Measurements from ENCODE around the gene PCGF1.
"Not testable (repeated sequence)": the region's sequence is repeated elsewhere in the genome, so short reads cannot be mapped to it uniquely, and the experiment has no call there.

Gene PCGF1

DNA sequence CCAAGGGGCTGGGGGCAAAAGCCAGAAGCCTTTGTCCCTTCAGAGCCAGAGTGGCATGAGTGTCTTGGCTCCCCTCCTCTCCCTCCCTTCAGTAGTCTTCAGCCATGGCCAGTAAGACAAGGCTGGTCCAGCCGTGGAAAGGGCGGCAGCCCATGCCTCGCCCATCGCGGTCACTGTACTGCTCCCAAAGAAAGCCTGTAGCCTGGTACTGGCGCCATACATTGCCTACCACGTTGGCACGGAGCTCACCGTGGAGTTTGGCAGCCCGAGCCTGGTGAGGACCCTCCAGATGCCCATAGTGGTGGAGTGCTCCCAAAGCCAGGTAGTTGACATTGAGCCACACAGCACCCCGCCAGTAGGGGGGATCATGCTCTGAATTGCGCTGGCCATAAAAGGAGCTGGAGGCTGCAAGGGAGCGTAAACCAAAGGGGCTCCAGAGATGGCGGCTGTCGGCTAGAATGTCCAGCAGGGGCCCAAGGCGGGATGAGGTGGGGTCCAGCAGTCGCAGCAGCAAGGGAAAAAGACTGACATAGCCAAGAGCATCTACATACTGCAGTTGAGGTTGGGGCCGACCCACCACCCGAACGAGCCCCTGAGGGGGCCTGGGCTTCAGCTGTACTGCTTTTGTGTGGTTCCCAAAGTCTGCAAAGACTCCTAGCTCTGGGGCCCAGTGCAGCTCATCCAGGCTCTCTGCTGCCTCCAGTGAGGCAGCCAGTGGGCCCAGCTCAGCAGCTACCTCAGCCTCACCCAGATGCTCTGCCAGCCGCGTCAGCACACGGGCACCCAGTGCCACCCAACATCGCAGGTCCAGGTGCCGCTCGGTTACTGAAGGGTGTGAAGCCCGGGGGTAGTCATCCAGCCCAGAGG lies 46.1 kb downstream of the PCGF1 start:
- TF ChIP-seq CTCF (IDR thresholded peaks at IDR 0.05; ENCODE audit: borderline replicate concordance, insufficient read depth, low read depth, low read length) = peak; percentile 45; the same call in 1 of the 2 replicates
- H3K4me3 ChIP-seq (ENCODE audit: low read depth, low read length) = no peak overlapping the region

- not testable (repeated sequence) for H3K4me3 ChIP-seq (ENCODE audit: low read depth, low read length)
These were observed 47.3 kb downstream of the PCGF1 start for GRCh38 chr2:74460187-74460586.

- H3K4me3 ChIP-seq (ENCODE audit: low read depth, low read length) = peak overlapping the region; percentile 13
These were observed 47.9 kb downstream of the PCGF1 start for GRCh38 chr2:74459503-74460118.

DNA sequence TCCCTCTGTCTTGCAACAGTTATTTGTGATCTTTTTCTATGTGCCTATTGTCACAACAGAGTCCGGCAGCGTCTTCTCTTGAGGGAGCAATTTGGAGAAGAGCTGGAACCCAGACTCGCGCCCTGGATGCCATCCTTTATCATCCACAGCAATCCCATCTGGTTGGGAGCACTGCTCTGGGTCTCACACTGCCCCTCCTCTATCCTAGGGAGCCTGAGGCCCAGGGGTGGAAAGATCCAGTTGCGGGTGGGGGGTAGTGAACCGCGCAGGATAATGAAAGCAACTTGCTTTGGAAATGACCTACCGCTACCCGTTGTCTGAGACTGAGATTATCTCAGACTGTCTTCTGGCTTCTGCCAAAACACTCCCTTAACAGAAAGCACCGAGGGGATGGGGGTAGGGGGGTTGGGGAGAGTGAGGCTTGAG lies 48.5 kb downstream of the PCGF1 start:
- TF ChIP-seq CTCF (IDR thresholded peaks at IDR 0.05; ENCODE audit: borderline replicate concordance, insufficient read depth, low read depth, low read length) = no peak
- H3K4me3 ChIP-seq (ENCODE audit: low read depth, low read length) = peak overlapping the region; percentile 57

DNA sequence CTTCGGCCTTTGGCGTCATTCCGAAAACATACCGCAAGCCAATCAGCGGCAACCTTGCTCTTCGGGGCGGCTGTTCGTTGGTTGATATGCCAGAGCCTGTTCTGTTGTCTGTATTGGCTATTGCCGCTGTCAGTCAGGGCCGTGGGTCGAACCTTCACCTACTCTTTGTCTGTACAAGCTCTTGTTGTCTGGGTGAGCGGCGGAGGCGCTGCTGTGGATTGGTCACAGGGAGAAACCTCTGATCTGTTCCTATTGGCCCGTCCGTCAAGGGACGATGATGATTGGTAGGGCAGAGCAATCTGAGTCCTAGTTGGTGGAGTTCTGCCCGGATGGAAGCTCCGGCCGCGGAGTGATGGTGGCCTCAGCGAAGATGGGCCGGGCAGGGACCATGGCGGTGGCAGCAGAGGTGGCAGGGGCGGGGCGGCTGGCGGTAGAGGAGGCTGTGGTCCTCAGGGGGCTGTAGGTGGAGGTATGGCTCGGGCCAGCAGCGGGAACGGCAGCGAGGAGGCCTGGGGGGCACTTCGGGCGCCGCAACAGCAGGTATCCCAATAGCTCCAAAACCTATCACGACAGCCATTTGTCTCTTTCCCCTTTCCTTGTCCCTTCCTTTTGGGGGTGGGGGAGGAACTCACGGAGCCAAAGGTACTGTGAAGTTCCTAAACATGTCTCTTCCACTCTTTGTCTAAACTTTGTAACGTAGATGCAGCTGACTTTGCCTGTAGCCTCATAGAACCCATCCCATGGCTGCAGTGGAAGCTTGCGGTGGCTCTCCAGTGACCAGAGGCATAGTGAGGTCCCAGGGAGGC lies 49.2 kb downstream of the PCGF1 start, which contains the start of gene WBP1:
WBP1 (plus strand) TSS at position 307 of the 806 bp plus-strand sequence; CDS start at position 472, 165 bp downstream.
- no peak for TF ChIP-seq CTCF (IDR thresholded peaks at IDR 0.05; ENCODE audit: borderline replicate concordance, insufficient read depth, low read depth, low read length)

GRCh38 chr2:74457549-74458131 lies 49.9 kb downstream of the PCGF1 start:
- peak overlapping the region; percentile 74 for H3K4me3 ChIP-seq (ENCODE audit: low read depth, low read length)
- no peak for TF ChIP-seq CTCF (IDR thresholded peaks at IDR 0.05; ENCODE audit: borderline replicate concordance, insufficient read depth, low read depth, low read length)

More for the DNA sequence above, 49.2 kb downstream of the PCGF1 start, which contains the start of gene WBP1:
- peak within 1 kb of the TSS; percentile 74 for H3K4me3 ChIP-seq (ENCODE audit: low read depth, low read length)

DNA sequence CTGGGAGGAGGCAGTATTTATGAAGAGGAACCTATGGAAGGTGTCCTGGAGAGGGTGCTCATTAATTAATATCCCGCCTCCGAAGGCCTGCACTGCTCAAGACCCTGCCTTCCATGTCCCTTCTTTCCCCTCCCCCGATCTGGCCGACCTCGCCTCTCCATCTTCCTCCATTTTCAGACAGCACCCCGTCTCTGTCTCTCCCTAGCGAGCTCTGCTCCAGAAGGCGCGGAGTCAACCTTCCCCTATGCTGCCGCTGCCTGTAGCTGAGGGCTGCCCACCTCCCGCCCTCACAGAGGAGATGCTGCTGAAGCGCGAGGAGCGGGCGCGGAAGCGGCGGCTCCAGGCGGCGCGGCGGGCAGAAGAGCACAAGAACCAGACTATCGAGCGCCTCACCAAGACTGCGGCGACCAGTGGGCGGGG lies 50.4 kb downstream of the PCGF1 start:
- TF ChIP-seq CTCF (IDR thresholded peaks at IDR 0.05; ENCODE audit: borderline replicate concordance, insufficient read depth, low read depth, low read length) = no peak
- H3K4me3 ChIP-seq (ENCODE audit: low read depth, low read length) = peak overlapping the region; percentile 74
